B cell (primary cell): ENCODE measurements around the gene ZNF518B. TPM values are rescaled to one million over a fixed set of nuclear protein-coding genes. Genes with fewer than 3 reads are reported as not detected.

Source experiments
- ATAC-seq: fragments of 200-7000 bp; cut with Tn5 transposase; one replicate; pipeline ENCODE4 v1.10.0; 2021; ENCODE audit warnings: low read depth, mild to moderate bottlenecking, moderate number of reproducible peaks, moderate library complexity
- CTCF ChIA-PET: fragments of 350-600 bp; sonication (Branson Sonifier 250); formaldehyde crosslinking; loops from one replicate; lab custom pipeline; 2021; ENCODE audit warnings: antibody characterized with exemption, inconsistent platforms; lab: Charles Lee
- POLR2A ChIA-PET: fragments of 350-600 bp; sonication (Branson Sonifier 250); formaldehyde crosslinking; loops from one replicate; lab custom pipeline; 2021; ENCODE audit warnings: antibody characterized with exemption; lab: Charles Lee
- DNase-seq: peaks from one replicate; pipeline ENCODE4 v3.0.0; 2013
- H2AFZ ChIP-seq: 2 replicates; pipeline ENCODE4 v1.6.1; 2012; ENCODE audit warnings: mild to moderate bottlenecking, low read depth, low read length; ENCODE audit not compliant: insufficient read depth, poor library complexity, severe bottlenecking
- H3K27ac ChIP-seq, 2 donors: 1 replicate in 1 of 2; 2 replicates in 1 of 2; pipeline ENCODE4 v1.5.1; 2012 to 2013; ENCODE audit warnings: low read length in 2 of 2, mild to moderate bottlenecking in 2 of 2, moderate library complexity in 1 of 2
- H3K27me3 ChIP-seq, 4 experiments: fragments of 200-600 bp in 1 of 4; sonication (generic) in 1 of 4; replicated peaks in 1 of 4; 1 replicate in 2 of 4; 2 replicates in 2 of 4; pipeline versions ENCODE4 v1.6.1 to v1.7.0; 2013 to 2016; ENCODE audit warnings: low read length in 3 of 4, mild to moderate bottlenecking in 2 of 4, mixed read lengths in 1 of 4, moderate library complexity in 1 of 4; ENCODE audit not compliant: insufficient read depth in 4 of 4, control insufficient read depth in 3 of 4; ENCODE audit errors: control extremely low read depth in 1 of 4
- H3K36me3 ChIP-seq, 2 experiments: replicated peaks in 1 of 2; 1 replicate in 1 of 2; 2 replicates in 1 of 2; pipeline versions ENCODE4 v1.6.1 to v1.7.1; 2013; ENCODE audit warnings: low read length in 1 of 2; ENCODE audit not compliant: insufficient read depth in 2 of 2, control insufficient read depth in 1 of 2; ENCODE audit errors: control extremely low read depth in 1 of 2, extremely low read depth in 1 of 2
- H3K4me1 ChIP-seq, 2 donors: fragments of 200-600 bp in 1 of 2; sonication (generic) in 1 of 2; 1 replicate in 1 of 2; 2 replicates in 1 of 2; pipeline versions ENCODE4 v1.5.1 to v1.6.1; 2013 to 2017; ENCODE audit warnings: low read length in 2 of 2; ENCODE audit not compliant: control insufficient read depth in 2 of 2, insufficient read depth in 2 of 2
- H3K4me2 ChIP-seq: replicated peaks from 2 replicates; pipeline ENCODE3; 2012; ENCODE audit warnings: mild to moderate bottlenecking, low read depth, low read length; ENCODE audit not compliant: poor library complexity, severe bottlenecking
- H3K4me3 ChIP-seq, 5 experiments: fragments of 200-600 bp in 1 of 5; sonication (generic) in 1 of 5; 1 replicate in 3 of 5; 2 replicates in 2 of 5; pipeline versions ENCODE4 v1.5.1 to v1.7.0; 2011 to 2016; ENCODE audit warnings: low read length in 4 of 5, mild to moderate bottlenecking in 4 of 5, low read depth in 2 of 5, control low read depth in 1 of 5, moderate library complexity in 1 of 5; ENCODE audit not compliant: insufficient read depth in 1 of 5; ENCODE audit errors: control extremely low read depth in 1 of 5, extremely low read depth in 1 of 5
- H3K79me2 ChIP-seq: fragments of 200-600 bp; sonication (generic); one replicate; pipeline ENCODE4 v1.6.0; 2016; ENCODE audit warnings: low read length; ENCODE audit not compliant: control insufficient read depth, insufficient read depth
- H3K9ac ChIP-seq: fragments of 200-600 bp; sonication (generic); 2 replicates; pipeline ENCODE4 v1.6.1; 2017; ENCODE audit warnings: mild to moderate bottlenecking, low read length, moderate library complexity
- H3K9me3 ChIP-seq, 3 donors: one replicate each; pipeline versions ENCODE4 v1.6.1 to v1.7.1; 2013; ENCODE audit warnings: low read length in 2 of 3; ENCODE audit not compliant: control insufficient read depth in 2 of 3, insufficient read depth in 1 of 3; ENCODE audit errors: control extremely low read depth in 1 of 3
- H4K20me1 ChIP-seq: 2 replicates; pipeline ENCODE4 v1.6.0; 2012; ENCODE audit warnings: mild to moderate bottlenecking, low read length; ENCODE audit not compliant: insufficient read depth, control insufficient read depth, poor library complexity, severe bottlenecking
- H3K27ac Mint-ChIP-seq: one replicate; pipeline ENCODE4 v1.8.0; 2021; ENCODE audit warnings: mixed read lengths
- H3K27me3 Mint-ChIP-seq: one replicate; pipeline ENCODE4 v1.8.0; 2021; ENCODE audit warnings: mixed read lengths
- H3K4me1 Mint-ChIP-seq: one replicate; pipeline ENCODE4 v1.8.0; 2021; ENCODE audit warnings: mixed read lengths
- H3K4me3 Mint-ChIP-seq: one replicate; pipeline ENCODE4 v1.8.0; 2021; ENCODE audit warnings: mixed read lengths
- H3K9me3 Mint-ChIP-seq: one replicate; pipeline ENCODE4 v1.8.0; 2022; ENCODE audit warnings: mixed read lengths; ENCODE audit not compliant: insufficient read depth
- EZH2 ChIP-seq: IDR thresholded peaks from 2 replicates; pipeline ENCODE4 v1.6.1; 2012; ENCODE audit warnings: borderline replicate concordance, low read depth, mild to moderate bottlenecking, moderate library complexity, low read length; ENCODE audit not compliant: insufficient read depth, poor library complexity, severe bottlenecking
- WGBS: methylation state at CpG from one replicate; pipeline ENCODE4 v1.1.5; 2013; ENCODE audit warnings: missing lambda C conversion rate; ENCODE audit not compliant: insufficient coverage; 5-methylcytosine and 5-hydroxymethylcytosine counted together
- intact Hi-C: fragments of 100-400 bp; cut with micrococcal nuclease; formaldehyde crosslinking; loops from one replicate; pipeline ENCODE4 v1.10.0; 2022
- polyA plus RNA-seq: library from polyadenylated mRNA; depleted of rRNA; stranded (reverse); fragments of >200 nt; gene quantifications from 2 replicates; pipeline ENCODE4 v1.2.3, GENCODE V29; 2012
- total RNA-seq, 2 donors: library from RNA; stranded (reverse); fragments of 120-200 nt in 1 of 2; gene quantifications; 1 replicate in 1 of 2; 2 replicates in 1 of 2; pipeline versions ENCODE4 v1.2.3 to v1.2.4, GENCODE V29; 2013 to 2022
- TF ChIP-seq, protein P1 (sequence below): fragments of 200-600 bp; IDR thresholded peaks from one replicate; pipeline ENCODE4 v1.8.0; 2022; ENCODE audit warnings: antibody characterized with exemption, mild to moderate bottlenecking

Gene ZNF518B
- total and polyA plus RNA-seq, 2 donors (not counting 1 experiment from before 2014, with no cell fraction given) = 9.1 to 39.8 TPM

DNA sequence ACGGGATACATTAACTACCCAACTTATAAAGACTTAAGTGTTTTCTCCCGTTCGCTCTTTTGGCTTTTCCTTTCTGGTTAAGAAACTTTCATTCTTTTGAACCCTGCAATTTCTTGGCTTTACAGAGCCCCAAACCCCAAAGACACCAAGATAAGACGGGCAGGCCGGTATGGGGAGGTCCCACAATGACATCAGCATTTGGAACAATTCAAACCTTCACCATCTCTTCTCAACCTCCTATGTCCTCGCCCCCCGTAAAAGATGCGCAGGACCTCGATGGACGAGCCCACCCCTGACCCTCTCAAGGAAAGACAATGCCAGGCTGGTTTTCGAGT, 999 bp downstream of the ZNF518B start:
- POLR2A ChIA-PET = interaction anchor here (0.8 to 1.2 kb wide), 2 partner anchors 339 to 747 kb away, joined by 3 to 14 read pairs; partner anchors contain the start of gene WDR1
- intact Hi-C loops = loop anchor here (1.0 to 5.0 kb wide), 3 partner anchors 44 to 437 kb away; no protein-coding TSS in a partner anchor
- Histone ChIP-seq H2AFZ (peak overlapping the region; percentile 96), H3K27ac (peak overlapping the region; percentile 49 to 79), H3K4me2 (peak overlapping the region; percentile 89), H3K4me1 (peaks cover 13 to 20% of the 10 kb centered on the region in 2 donors), H3K27me3 (peaks cover 0 to 20% (median 1%) of the 10 kb centered on the region in 4 experiments), H3K79me2 (peaks cover 24% of the 10 kb centered on the region), H4K20me1 (peaks cover 23% of the 10 kb centered on the region), H3K9me3 (peaks cover 0 to 18% (median 0%) of the 10 kb centered on the region in 3 donors), H3K4me3 (peak overlapping the region; percentile 40 to 75 (median 61)), H3K9ac (peak overlapping the region; percentile 78), H3K36me3 (peaks cover 3 to 13% of the 10 kb centered on the region in 2 experiments)
- H3K27ac Mint-ChIP-seq = peak overlapping the region; percentile 91
- ATAC-seq = no peak
- H3K4me3 Mint-ChIP-seq = peak overlapping the region; percentile 89
- H3K27me3 Mint-ChIP-seq = peaks cover 13% of the 10 kb centered on the region
- DNase-seq = no peak
- CTCF ChIA-PET = no interaction called here
- WGBS = 70% methylated on average over 10 of the region's 11 CpGs
- H3K9me3 Mint-ChIP-seq = no peaks in the 10 kb centered on the region
- peaks cover 31% of the 10 kb centered on the region for H3K4me1 Mint-ChIP-seq
- TF ChIP-seq, protein P1, sequence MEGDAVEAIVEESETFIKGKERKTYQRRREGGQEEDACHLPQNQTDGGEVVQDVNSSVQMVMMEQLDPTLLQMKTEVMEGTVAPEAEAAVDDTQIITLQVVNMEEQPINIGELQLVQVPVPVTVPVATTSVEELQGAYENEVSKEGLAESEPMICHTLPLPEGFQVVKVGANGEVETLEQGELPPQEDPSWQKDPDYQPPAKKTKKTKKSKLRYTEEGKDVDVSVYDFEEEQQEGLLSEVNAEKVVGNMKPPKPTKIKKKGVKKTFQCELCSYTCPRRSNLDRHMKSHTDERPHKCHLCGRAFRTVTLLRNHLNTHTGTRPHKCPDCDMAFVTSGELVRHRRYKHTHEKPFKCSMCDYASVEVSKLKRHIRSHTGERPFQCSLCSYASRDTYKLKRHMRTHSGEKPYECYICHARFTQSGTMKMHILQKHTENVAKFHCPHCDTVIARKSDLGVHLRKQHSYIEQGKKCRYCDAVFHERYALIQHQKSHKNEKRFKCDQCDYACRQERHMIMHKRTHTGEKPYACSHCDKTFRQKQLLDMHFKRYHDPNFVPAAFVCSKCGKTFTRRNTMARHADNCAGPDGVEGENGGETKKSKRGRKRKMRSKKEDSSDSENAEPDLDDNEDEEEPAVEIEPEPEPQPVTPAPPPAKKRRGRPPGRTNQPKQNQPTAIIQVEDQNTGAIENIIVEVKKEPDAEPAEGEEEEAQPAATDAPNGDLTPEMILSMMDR = no peak
- no peak for TF ChIP-seq EZH2

GRCh38 chr4:10455133-10455532, 2.1 kb downstream of the ZNF518B start:
- Histone ChIP-seq H3K4me2 (no peak overlapping the region), H4K20me1 (peaks cover 23% of the 10 kb centered on the region), H3K27me3 (peaks cover 0 to 16% (median 0%) of the 10 kb centered on the region in 4 experiments), H3K4me1 (peaks cover 13 to 15% of the 10 kb centered on the region in 2 donors), H3K36me3 (peaks cover 4 to 21% of the 10 kb centered on the region in 2 experiments), H3K9me3 (peaks cover 0 to 15% (median 0%) of the 10 kb centered on the region in 3 donors), H2AFZ (no peak overlapping the region), H3K4me3 (no peak overlapping the region), H3K27ac (no peak overlapping the region), H3K9ac (no peak overlapping the region), H3K79me2 (peaks cover 24% of the 10 kb centered on the region)
- DNase-seq (no peak), ATAC-seq (no peak)
- no CpG with 5 or more reads among the region's 2 CpGs for WGBS
- ChIA-PET POLR2A (no interaction called here), CTCF (no interaction called here)
- Mint-ChIP-seq H3K27me3 (peaks cover 7% of the 10 kb centered on the region), H3K27ac (no peak overlapping the region), H3K4me3 (peak overlapping the region; percentile 26), H3K4me1 (peaks cover 28% of the 10 kb centered on the region), H3K9me3 (no peaks in the 10 kb centered on the region)
- intact Hi-C loops = loop anchor here (5.0 kb wide), 1 partner anchor 43 kb away; no protein-coding TSS in a partner anchor
- TF ChIP-seq, protein P1 = no peak
- no peak for TF ChIP-seq EZH2
